Ishikawa (cell line): ENCODE results near the gene GALNT5.

Experiments
- CEBPB ChIP-seq: IDR thresholded peaks from 2 replicates; pipeline ENCODE4 v1.6.1; 2012
- CREB1 ChIP-seq: IDR thresholded peaks from 2 replicates; pipeline ENCODE4 v1.6.1; 2012; ENCODE audit warnings: low read depth
- EGR1 ChIP-seq: IDR thresholded peaks from 2 replicates; pipeline ENCODE4 v1.6.1; 2012
- EP300 ChIP-seq: IDR thresholded peaks from 2 replicates; pipeline ENCODE4 v1.6.1; 2012; ENCODE audit warnings: borderline replicate concordance
- FOXM1 ChIP-seq: IDR thresholded peaks from 2 replicates; pipeline ENCODE4 v1.6.1; 2012; ENCODE audit warnings: low read depth, borderline replicate concordance
- RAD21 ChIP-seq: IDR thresholded peaks from 2 replicates; pipeline ENCODE4 v1.6.1; 2012; ENCODE audit warnings: low read depth
- TAF1 ChIP-seq: IDR thresholded peaks from 2 replicates; pipeline ENCODE4 v1.6.1; 2012; ENCODE audit warnings: low read depth, mild to moderate bottlenecking
- TCF12 ChIP-seq: IDR thresholded peaks from 2 replicates; pipeline ENCODE4 v1.6.1; 2012; ENCODE audit warnings: low read depth
- TEAD4 ChIP-seq: IDR thresholded peaks from 2 replicates; pipeline ENCODE4 v1.6.1; 2012
- YY1 ChIP-seq: IDR thresholded peaks from 2 replicates; pipeline ENCODE4 v1.6.1; 2012; ENCODE audit warnings: low read depth
- ZBTB7A ChIP-seq: IDR thresholded peaks from 2 replicates; pipeline ENCODE4 v1.6.1; 2012; ENCODE audit warnings: low read depth
- TF ChIP-seq, protein P1 (sequence below): IDR thresholded peaks from 2 replicates; pipeline ENCODE4 v1.6.1; 2012
- TF ChIP-seq, protein P2 (sequence below): IDR thresholded peaks from 2 replicates; pipeline ENCODE4 v1.6.1; 2012; ENCODE audit warnings: low read depth, mild to moderate bottlenecking
- TF ChIP-seq, protein P3 (sequence below): IDR thresholded peaks from 2 replicates; pipeline ENCODE4 v1.6.1; 2012

DNA sequence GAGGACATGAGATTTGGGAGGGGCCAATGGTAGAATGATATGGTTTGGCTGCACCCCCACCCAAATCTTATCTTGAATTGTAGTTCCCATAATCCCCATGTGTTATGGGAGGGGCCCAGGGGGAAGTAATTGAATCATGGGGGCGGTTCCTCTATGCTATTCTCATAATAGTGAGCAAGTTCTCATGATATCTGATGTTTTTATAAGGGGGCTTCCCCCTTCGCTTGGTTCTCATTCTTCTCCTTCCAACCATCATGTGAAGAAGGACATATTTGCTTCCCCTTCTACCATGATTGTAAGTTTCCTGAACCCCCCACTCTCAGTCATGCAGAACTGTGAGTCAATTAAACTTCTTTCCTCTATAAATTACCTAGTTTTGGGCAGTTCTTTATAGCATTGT, 105.1 kb downstream of the GALNT5 start:
- TF ChIP-seq TCF12 (no peak), TAF1 (no peak), CREB1 (no peak), FOXM1 (no peak), RAD21 (no peak), TEAD4 (no peak), YY1 (no peak), EP300 (no peak), EGR1 (no peak), ZBTB7A (no peak), CEBPB (no peak)
- TF ChIP-seq, protein P1, sequence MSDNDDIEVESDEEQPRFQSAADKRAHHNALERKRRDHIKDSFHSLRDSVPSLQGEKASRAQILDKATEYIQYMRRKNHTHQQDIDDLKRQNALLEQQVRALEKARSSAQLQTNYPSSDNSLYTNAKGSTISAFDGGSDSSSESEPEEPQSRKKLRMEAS: no peak
- TF ChIP-seq, protein P2, sequence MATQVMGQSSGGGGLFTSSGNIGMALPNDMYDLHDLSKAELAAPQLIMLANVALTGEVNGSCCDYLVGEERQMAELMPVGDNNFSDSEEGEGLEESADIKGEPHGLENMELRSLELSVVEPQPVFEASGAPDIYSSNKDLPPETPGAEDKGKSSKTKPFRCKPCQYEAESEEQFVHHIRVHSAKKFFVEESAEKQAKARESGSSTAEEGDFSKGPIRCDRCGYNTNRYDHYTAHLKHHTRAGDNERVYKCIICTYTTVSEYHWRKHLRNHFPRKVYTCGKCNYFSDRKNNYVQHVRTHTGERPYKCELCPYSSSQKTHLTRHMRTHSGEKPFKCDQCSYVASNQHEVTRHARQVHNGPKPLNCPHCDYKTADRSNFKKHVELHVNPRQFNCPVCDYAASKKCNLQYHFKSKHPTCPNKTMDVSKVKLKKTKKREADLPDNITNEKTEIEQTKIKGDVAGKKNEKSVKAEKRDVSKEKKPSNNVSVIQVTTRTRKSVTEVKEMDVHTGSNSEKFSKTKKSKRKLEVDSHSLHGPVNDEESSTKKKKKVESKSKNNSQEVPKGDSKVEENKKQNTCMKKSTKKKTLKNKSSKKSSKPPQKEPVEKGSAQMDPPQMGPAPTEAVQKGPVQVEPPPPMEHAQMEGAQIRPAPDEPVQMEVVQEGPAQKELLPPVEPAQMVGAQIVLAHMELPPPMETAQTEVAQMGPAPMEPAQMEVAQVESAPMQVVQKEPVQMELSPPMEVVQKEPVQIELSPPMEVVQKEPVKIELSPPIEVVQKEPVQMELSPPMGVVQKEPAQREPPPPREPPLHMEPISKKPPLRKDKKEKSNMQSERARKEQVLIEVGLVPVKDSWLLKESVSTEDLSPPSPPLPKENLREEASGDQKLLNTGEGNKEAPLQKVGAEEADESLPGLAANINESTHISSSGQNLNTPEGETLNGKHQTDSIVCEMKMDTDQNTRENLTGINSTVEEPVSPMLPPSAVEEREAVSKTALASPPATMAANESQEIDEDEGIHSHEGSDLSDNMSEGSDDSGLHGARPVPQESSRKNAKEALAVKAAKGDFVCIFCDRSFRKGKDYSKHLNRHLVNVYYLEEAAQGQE: no peak
- TF ChIP-seq, protein P3, sequence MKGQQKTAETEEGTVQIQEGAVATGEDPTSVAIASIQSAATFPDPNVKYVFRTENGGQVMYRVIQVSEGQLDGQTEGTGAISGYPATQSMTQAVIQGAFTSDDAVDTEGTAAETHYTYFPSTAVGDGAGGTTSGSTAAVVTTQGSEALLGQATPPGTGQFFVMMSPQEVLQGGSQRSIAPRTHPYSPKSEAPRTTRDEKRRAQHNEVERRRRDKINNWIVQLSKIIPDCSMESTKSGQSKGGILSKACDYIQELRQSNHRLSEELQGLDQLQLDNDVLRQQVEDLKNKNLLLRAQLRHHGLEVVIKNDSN: no peak
